Hair follicular keratinocyte (primary cell): ENCODE results near the gene KCNIP1. TPM values are rescaled to one million over a fixed set of nuclear protein-coding genes. Genes with fewer than 3 reads are reported as not detected.

Experiments used
- total RNA-seq: library from RNA; depleted of rRNA; stranded (reverse); fragments of >200 nt; gene quantifications from 2 replicates; pipeline ENCODE4 v1.2.3, GENCODE V29; 2015

The KCNIP1 gene
- not detected in 2 replicates for total RNA-seq

DNA sequence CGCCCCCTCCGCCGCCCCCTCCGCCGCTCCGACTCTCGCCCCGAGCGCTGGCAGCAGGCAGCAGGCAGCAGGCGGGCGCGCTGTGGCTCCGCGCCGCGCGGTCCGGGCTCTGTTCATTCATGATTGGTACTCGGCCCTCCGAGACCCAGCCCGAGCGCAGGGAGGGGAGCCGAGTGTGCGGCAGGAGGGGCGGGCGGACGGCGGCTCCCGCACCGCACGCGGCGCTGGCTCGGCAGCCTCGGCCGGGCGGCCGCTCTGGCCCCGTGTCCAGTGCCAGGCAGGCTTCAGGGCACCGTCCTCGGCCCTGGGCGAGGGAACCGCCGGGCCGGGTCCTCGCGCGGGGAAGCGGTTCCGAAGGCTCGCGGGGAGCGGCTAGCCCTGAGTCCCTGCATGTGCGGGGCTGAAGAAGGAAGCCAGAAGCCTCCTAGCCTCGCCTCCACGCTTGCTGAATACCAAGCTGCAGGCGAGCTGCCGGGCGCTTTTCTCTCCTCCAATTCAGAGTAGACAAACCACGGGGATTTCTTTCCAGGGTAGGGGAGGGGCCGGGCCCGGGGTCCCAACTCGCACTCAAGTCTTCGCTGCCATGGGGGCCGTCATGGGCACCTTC, at the start of gene KCNIP1:
Gene KCNIP1 (plus strand): TSS at position 31 of the 607 bp plus-strand sequence.

DNA sequence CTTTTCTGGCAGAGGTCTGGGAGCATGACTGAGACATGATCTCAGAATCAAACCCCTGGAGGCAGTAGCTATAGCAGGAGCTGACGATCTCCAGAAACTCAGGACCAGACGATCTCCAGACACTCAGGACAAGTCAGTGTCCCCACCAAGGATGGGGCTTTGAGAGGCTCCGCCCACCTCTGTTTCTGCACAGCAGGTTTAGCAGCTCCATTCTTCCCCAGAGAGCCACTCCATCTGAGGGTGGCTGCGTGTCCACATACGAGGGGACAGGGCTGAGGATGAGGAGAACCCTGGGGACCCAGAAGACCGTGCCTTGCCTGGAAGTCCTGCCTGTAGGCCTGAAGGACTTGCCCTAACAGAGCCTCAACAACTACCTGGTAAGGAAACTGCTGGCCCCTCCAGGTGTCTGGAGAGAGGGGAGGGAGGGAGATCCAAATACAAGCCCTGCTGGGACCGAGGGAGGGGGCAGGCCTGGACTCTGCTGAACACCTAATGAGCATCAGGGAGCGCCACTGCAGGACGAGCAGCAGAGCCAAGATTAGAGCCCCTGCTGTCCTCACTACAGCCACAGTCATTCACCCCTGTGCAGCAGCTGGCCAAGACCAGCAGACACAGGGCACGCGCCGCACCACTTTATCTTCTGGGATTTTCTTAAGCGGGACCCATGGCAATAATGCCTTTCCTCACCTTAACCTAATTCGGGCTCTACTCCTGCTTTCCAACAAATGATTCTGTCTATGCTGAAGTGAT, 279.9 kb downstream of the KCNIP1 start, which contains the start of gene GABRP:
Gene GABRP (plus strand): TSS at position 228 of the 750 bp plus-strand sequence. CDS start 4,891 bp downstream, outside the sequence.

Other genes starting within 250 kb of the KCNIP1 start
- not detected in 2 replicates for gene LCP2, start 206.2 kb upstream of the KCNIP1 start, total RNA-seq
- gene KCNMB1, start 114.7 kb upstream of the KCNIP1 start, total RNA-seq: not detected in 2 replicates